ENCODE results near the gene TTC39C.
A peak's percentile ranks its signal among the peaks of the same experiment; 100 is the strongest.
"Not testable (repeated sequence)": the region's sequence is repeated elsewhere in the genome, so short reads cannot be mapped to it uniquely, and the experiment has no call there.

TTC39C gene

DNA sequence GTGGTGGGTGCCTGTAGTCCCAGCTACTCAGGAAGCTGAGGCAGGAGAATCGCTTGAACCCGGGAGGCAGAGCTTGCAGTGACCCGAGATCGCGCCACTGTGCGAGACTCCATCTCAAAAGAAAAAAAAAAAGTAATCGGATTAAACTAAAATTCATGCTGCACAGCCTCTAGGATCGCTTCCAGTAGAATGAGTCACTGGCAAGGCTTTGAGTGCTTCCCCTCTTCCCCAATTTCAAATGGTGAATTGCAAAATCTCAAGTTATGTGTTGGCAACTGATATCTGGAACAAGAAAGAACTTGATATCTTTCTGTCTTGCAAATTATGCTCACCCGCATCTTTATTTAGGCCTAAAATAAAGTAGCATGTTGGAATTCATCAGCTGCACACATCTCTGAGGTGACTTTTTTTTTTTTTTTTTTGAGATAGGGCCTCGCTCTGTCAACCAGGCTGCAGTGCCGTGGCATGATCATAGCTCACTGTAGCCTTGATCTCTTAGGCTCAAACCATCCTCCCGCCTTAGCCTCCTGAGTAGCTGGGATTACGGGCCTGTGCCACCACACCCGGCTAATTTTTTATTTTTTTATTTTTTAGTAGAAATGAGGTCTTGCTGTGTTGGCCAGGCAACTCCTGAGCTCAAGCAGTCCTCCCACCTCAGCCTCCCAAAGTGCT lies 12.7 kb downstream of the TTC39C start:
- H3K79me2 ChIP-seq (ENCODE audit: low read length), result peaks cover 95% of the 10 kb centered on the region
- H4K20me1 ChIP-seq (ENCODE audit: insufficient read depth, low read length), result peaks cover 77% of the 10 kb centered on the region
- H3K9ac ChIP-seq (ENCODE audit: low read length), result no peak overlapping the region
- no peaks in the 10 kb centered on the region for H3K9me3 ChIP-seq (ENCODE audit: insufficient read depth, low read length)
- H3K36me3 ChIP-seq (replicated peaks; ENCODE audit: low read depth, low read length), result peaks cover 28% of the 10 kb centered on the region
- H3K27ac ChIP-seq (ENCODE audit: low read length), result no peak overlapping the region
- H2AFZ ChIP-seq (ENCODE audit: low read depth, low read length), result no peak overlapping the region
- no peak overlapping the region for H3K4me2 ChIP-seq (ENCODE audit: low read length)
- no peaks in the 10 kb centered on the region for H3K27me3 ChIP-seq (ENCODE audit: low read depth, low read length)
- TF ChIP-seq EZH2phosphoT487 (IDR thresholded peaks at IDR 0.05; ENCODE audit: low read depth), result no peak
- TF ChIP-seq, protein P1, sequence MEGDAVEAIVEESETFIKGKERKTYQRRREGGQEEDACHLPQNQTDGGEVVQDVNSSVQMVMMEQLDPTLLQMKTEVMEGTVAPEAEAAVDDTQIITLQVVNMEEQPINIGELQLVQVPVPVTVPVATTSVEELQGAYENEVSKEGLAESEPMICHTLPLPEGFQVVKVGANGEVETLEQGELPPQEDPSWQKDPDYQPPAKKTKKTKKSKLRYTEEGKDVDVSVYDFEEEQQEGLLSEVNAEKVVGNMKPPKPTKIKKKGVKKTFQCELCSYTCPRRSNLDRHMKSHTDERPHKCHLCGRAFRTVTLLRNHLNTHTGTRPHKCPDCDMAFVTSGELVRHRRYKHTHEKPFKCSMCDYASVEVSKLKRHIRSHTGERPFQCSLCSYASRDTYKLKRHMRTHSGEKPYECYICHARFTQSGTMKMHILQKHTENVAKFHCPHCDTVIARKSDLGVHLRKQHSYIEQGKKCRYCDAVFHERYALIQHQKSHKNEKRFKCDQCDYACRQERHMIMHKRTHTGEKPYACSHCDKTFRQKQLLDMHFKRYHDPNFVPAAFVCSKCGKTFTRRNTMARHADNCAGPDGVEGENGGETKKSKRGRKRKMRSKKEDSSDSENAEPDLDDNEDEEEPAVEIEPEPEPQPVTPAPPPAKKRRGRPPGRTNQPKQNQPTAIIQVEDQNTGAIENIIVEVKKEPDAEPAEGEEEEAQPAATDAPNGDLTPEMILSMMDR (IDR thresholded peaks at IDR 0.05; ENCODE audit: low read depth, low read length), result no peak
- H3K4me1 ChIP-seq (ENCODE audit: low read length), result peaks cover 11% of the 10 kb centered on the region
- H3K4me3 ChIP-seq (ENCODE audit: low read length), result no peak overlapping the region

DNA sequence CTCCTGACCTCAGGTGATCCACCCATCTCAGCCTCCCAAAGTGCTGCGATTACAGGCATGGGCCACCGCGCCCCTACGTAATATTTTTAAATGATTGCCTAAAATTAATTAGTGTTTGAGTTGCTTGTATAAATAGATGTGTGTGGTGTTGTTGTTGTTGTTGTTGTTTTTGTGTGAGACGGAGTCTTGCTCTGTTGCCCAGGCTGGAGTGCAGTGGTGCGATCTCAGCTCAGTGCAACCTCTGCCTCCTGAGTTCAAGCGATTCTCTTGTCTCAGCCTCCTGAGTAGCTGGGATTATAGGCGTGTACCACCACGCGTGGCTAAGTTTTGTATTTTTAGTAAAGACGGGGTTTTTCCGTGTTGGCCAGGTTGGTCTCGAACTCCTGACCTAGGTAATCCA lies 14.4 kb downstream of the TTC39C start:
- H3K9ac ChIP-seq (ENCODE audit: low read length); H3K4me3 ChIP-seq (ENCODE audit: low read length); H3K9me3 ChIP-seq (ENCODE audit: insufficient read depth, low read length); H3K4me2 ChIP-seq (ENCODE audit: low read length); H2AFZ ChIP-seq (ENCODE audit: low read depth, low read length); H3K27ac ChIP-seq (ENCODE audit: low read length); H3K27me3 ChIP-seq (ENCODE audit: low read depth, low read length): not testable (repeated sequence)
- Histone ChIP-seq H3K4me1 (ENCODE audit: low read length) (peaks cover 16% of the 10 kb centered on the region), H3K36me3 (replicated peaks; ENCODE audit: low read depth, low read length) (peaks cover 22% of the 10 kb centered on the region), H3K79me2 (ENCODE audit: low read length) (peaks cover 98% of the 10 kb centered on the region), H4K20me1 (ENCODE audit: insufficient read depth, low read length) (peaks cover 78% of the 10 kb centered on the region)

DNA sequence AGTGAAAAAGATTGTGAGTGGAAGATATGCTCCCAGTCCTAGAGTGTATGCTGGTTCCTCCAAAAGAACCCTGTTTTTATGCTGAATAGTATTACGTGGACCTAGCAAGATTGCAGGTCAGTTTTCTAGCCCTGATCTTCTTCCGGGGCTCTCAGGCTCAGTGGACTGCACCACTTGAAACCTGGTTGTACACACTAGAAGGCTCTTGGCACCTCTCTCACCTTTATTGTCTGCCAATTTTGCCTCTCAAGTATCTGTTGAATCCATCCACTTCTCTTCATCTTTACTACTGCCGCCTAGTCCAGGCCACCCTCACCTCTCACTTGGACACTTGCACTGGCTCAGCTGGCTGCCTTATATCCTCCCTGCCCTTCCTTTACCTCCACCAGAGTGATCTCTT lies 16.8 kb downstream of the TTC39C start:
- TF ChIP-seq EZH2phosphoT487 (IDR thresholded peaks at IDR 0.05; ENCODE audit: low read depth), result no peak
- TF ChIP-seq, protein P1 (IDR thresholded peaks at IDR 0.05; ENCODE audit: low read depth, low read length), result no peak

DNA sequence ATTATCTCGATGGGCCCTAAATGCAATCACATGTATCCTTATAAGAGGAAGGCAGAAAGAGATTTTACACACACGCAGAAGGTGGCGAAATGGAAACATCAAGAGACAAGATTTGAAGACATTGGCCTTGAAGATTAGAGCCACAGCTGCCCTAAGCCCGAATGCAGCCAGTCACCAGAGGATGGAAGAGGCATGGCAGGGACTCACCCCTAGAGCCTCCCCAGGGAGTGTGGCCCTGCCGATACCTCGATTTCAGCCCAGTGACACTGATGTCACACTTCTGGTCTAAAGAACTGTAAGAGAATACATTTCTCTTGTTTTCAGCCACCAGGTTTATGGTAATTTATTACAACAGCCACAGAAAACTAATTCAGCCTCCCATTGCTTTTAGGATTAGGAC lies 17.4 kb downstream of the TTC39C start:
- peaks cover 75% of the 10 kb centered on the region for H4K20me1 ChIP-seq (ENCODE audit: insufficient read depth, low read length)
- TF ChIP-seq EZH2phosphoT487 (IDR thresholded peaks at IDR 0.05; ENCODE audit: low read depth), result no peak
- H3K27me3 ChIP-seq (ENCODE audit: low read depth, low read length), result no peaks in the 10 kb centered on the region
- H3K4me2 ChIP-seq (ENCODE audit: low read length), result peak overlapping the region; percentile 47
- no peak overlapping the region for H3K4me3 ChIP-seq (ENCODE audit: low read length)
- H3K36me3 ChIP-seq (replicated peaks; ENCODE audit: low read depth, low read length), result peaks cover 12% of the 10 kb centered on the region
- H2AFZ ChIP-seq (ENCODE audit: low read depth, low read length), result no peak overlapping the region
- H3K9ac ChIP-seq (ENCODE audit: low read length), result no peak overlapping the region
- H3K4me1 ChIP-seq (ENCODE audit: low read length), result peaks cover 16% of the 10 kb centered on the region
- peak overlapping the region; percentile 11; the same call in 1 of the 2 replicates for H3K27ac ChIP-seq (ENCODE audit: low read length)
- peaks cover 98% of the 10 kb centered on the region for H3K79me2 ChIP-seq (ENCODE audit: low read length)
- H3K9me3 ChIP-seq (ENCODE audit: insufficient read depth, low read length), result no peaks in the 10 kb centered on the region

More for the DNA sequence above, 16.8 kb downstream of the TTC39C start:
- Histone ChIP-seq H3K9me3 (ENCODE audit: insufficient read depth, low read length) (no peaks in the 10 kb centered on the region), H3K27me3 (ENCODE audit: low read depth, low read length) (no peaks in the 10 kb centered on the region), H3K4me1 (ENCODE audit: low read length) (peaks cover 16% of the 10 kb centered on the region), H3K36me3 (replicated peaks; ENCODE audit: low read depth, low read length) (peaks cover 12% of the 10 kb centered on the region), H3K4me3 (ENCODE audit: low read length) (no peak overlapping the region), H3K4me2 (ENCODE audit: low read length) (peak overlapping the region; percentile 47; the same call in 1 of the 2 replicates), H3K79me2 (ENCODE audit: low read length) (peaks cover 98% of the 10 kb centered on the region), H3K27ac (ENCODE audit: low read length) (no peak overlapping the region), H3K9ac (ENCODE audit: low read length) (no peak overlapping the region), H2AFZ (ENCODE audit: low read depth, low read length) (no peak overlapping the region), H4K20me1 (ENCODE audit: insufficient read depth, low read length) (peaks cover 74% of the 10 kb centered on the region)

DNA sequence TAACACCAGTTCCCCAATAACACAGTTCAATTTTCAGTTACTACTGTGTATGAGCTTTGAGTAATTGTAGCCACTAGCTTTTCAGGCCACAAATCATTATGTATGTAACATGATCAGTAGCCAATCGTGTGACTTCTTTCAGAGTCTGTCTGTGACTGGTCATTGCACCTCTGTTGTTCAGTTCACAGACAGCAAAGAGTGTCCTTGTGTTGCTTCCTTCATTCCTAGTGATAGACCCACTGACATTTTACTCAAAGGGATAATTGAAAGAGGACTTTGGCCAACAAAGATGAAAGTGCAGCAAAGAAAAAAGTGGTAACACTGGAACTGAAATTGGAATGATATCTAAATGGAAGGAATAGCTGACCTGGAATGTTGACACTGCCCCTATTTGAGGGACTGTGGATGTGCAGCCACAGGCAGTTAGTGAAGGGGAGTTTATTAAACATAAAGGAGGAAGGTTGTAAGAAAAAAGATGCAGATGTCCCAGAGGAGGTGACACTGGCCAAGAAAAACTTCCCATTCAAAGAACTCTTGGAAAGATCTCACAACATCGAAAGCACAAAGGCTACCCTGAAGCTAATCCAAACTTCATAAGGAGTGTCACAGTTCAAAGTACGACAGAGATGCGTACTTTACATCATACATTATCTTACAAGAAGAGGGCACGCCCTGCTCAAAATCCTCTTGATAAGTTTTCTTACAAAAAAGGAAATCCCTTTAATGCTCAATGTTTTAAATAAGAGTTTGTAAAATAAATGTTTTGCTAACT lies 19.3 kb downstream of the TTC39C start:
- peaks cover 85% of the 10 kb centered on the region for H4K20me1 ChIP-seq (ENCODE audit: insufficient read depth, low read length)
- no peak for TF ChIP-seq EZH2phosphoT487 (IDR thresholded peaks at IDR 0.05; ENCODE audit: low read depth)
- TF ChIP-seq, protein P1 (IDR thresholded peaks at IDR 0.05; ENCODE audit: low read depth, low read length), result no peak

More for the DNA sequence above, 19.3 kb downstream of the TTC39C start:
- Histone ChIP-seq H3K36me3 (replicated peaks; ENCODE audit: low read depth, low read length) (peaks cover 12% of the 10 kb centered on the region), H2AFZ (ENCODE audit: low read depth, low read length) (no peak overlapping the region), H3K4me3 (ENCODE audit: low read length) (no peak overlapping the region), H3K27me3 (ENCODE audit: low read depth, low read length) (no peaks in the 10 kb centered on the region), H3K9ac (ENCODE audit: low read length) (no peak overlapping the region), H3K79me2 (ENCODE audit: low read length) (peaks cover 100% of the 10 kb centered on the region), H3K27ac (ENCODE audit: low read length) (no peak overlapping the region), H3K4me1 (ENCODE audit: low read length) (peaks cover 16% of the 10 kb centered on the region), H3K4me2 (ENCODE audit: low read length) (no peak overlapping the region), H3K9me3 (ENCODE audit: insufficient read depth, low read length) (no peaks in the 10 kb centered on the region)
